ENCODE data around the gene HMCN2.
"Not testable (repeated sequence)": the region's sequence is repeated elsewhere in the genome, so short reads cannot be mapped to it uniquely, and the experiment has no call there.

HMCN2 gene

GRCh38 chr9:130255631-130256134 is 9.9 kb upstream of the HMCN2 start:
- TF ChIP-seq, protein P1, sequence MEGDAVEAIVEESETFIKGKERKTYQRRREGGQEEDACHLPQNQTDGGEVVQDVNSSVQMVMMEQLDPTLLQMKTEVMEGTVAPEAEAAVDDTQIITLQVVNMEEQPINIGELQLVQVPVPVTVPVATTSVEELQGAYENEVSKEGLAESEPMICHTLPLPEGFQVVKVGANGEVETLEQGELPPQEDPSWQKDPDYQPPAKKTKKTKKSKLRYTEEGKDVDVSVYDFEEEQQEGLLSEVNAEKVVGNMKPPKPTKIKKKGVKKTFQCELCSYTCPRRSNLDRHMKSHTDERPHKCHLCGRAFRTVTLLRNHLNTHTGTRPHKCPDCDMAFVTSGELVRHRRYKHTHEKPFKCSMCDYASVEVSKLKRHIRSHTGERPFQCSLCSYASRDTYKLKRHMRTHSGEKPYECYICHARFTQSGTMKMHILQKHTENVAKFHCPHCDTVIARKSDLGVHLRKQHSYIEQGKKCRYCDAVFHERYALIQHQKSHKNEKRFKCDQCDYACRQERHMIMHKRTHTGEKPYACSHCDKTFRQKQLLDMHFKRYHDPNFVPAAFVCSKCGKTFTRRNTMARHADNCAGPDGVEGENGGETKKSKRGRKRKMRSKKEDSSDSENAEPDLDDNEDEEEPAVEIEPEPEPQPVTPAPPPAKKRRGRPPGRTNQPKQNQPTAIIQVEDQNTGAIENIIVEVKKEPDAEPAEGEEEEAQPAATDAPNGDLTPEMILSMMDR (IDR thresholded peaks at IDR 0.05; ENCODE audit: borderline replicate concordance, control extremely low read depth, extremely low read depth, insufficient read depth, missing control alignments): no peak
- DNase-seq (ENCODE audit: low spot score): no peak
- in situ Hi-C loops (cut with MboI; ENCODE audit: low sequenced_read_pairs, unreplicated experiment): no loop called here

GRCh38 chr9:130256644-130257043 is 8.9 kb upstream of the HMCN2 start:
- TF ChIP-seq, protein P1 (IDR thresholded peaks at IDR 0.05; ENCODE audit: borderline replicate concordance, control extremely low read depth, extremely low read depth, insufficient read depth, missing control alignments): no peak
- DNase-seq (ENCODE audit: low spot score): no peak
- in situ Hi-C loops (cut with MboI; ENCODE audit: low sequenced_read_pairs, unreplicated experiment): no loop called here

GRCh38 chr9:130258137-130258536 is 7.4 kb upstream of the HMCN2 start:
- in situ Hi-C loops (cut with MboI; ENCODE audit: low sequenced_read_pairs, unreplicated experiment); DNase-seq (ENCODE audit: low spot score): not testable (repeated sequence)

- in situ Hi-C loops (cut with MboI; ENCODE audit: low sequenced_read_pairs, unreplicated experiment): no loop called here
- TF ChIP-seq, protein P1 (IDR thresholded peaks at IDR 0.05; ENCODE audit: borderline replicate concordance, control extremely low read depth, extremely low read depth, insufficient read depth, missing control alignments): no peak
- DNase-seq (ENCODE audit: low spot score): no peak
Measured at GRCh38 chr9:130259044-130259443, 6.5 kb upstream of the HMCN2 start.

GRCh38 chr9:130260816-130261765 is 4.5 kb upstream of the HMCN2 start:
- in situ Hi-C loops (cut with MboI; ENCODE audit: low sequenced_read_pairs, unreplicated experiment): no loop called here
- DNase-seq (ENCODE audit: low spot score): no peak
- TF ChIP-seq, protein P1 (IDR thresholded peaks at IDR 0.05; ENCODE audit: borderline replicate concordance, control extremely low read depth, extremely low read depth, insufficient read depth, missing control alignments): no peak

DNA sequence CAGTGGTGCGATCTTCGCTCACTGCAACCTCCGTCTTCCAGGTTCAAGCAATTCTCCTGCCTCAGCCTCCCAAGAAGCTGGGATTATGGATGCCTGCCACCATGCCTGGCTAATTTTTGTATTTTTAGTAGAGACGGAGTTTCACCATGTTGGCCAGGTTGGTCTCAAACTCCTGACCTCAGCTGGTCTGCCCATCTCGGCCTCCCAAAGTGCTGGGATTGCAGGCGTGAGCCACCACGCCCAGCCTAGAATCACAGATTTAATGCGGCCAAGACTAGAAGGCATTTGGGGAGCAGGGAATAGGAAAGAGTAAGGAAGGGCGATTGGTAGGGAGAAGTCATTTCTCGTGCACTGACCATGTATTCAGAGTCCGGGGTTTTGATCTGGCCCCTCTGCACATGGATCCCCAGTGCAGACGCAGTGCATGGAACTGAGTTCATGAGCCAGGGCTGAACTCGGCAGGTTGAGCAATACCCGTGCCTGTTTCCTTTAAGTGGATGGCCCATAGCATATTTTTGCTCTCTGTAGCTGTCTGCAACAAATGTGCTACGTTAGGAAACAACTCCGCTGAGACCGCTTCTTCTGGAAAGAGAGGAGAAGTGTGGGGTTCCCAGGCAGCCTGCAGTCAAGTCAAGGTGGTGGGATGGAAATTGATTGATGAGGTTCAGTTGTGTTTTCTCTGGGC is 3.4 kb upstream of the HMCN2 start:
- DNase-seq (ENCODE audit: low spot score): no peak
- in situ Hi-C loops (cut with MboI; ENCODE audit: low sequenced_read_pairs, unreplicated experiment): no loop called here
- TF ChIP-seq, protein P1 (IDR thresholded peaks at IDR 0.05; ENCODE audit: borderline replicate concordance, control extremely low read depth, extremely low read depth, insufficient read depth, missing control alignments): no peak

GRCh38 chr9:130262771-130263170 is 2.8 kb upstream of the HMCN2 start:
- in situ Hi-C loops (cut with MboI; ENCODE audit: low sequenced_read_pairs, unreplicated experiment): no loop called here
- DNase-seq (ENCODE audit: low spot score): no peak
- TF ChIP-seq, protein P1 (IDR thresholded peaks at IDR 0.05; ENCODE audit: borderline replicate concordance, control extremely low read depth, extremely low read depth, insufficient read depth, missing control alignments): no peak
